ENCODE results near the gene SMAP1. TPM values are rescaled to one million over a fixed set of nuclear protein-coding genes. Genes with fewer than 3 reads are reported as not detected.

SMAP1 gene
- total and polyA plus RNA-seq, 11 donors = 10.9 to 35.1 (median 29.9) TPM

DNA sequence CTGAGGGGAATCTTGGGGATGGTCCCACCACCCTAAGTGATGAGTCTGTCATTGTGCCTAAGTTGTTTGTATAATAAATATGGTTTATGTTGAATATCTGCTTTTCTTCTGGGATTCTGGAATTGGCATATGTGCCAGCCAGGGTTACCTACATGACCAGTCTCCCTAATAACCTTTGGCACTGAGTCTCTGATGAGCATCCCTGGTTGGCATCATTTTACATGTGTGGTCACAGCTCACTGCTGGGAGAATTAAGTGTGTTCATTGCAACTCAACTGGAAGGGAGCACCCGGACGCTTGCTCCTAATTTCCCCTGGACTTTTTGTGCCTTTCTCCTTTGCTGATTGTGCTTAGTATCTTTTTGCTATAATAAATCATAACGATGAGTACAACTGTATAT lies 8.1 kb downstream of the SMAP1 start:
- Histone ChIP-seq H3K27me3 (no peaks in the 10 kb centered on the region), H3K4me3 (no peak overlapping the region), H3K36me3 (no peaks in the 10 kb centered on the region), H3K27ac (no peak overlapping the region), H3K9me3 (peaks cover 0 to 6% (median 0%) of the 10 kb centered on the region in 12 donors), H3K4me1 (peaks cover 0 to 28% (median 16%) of the 10 kb centered on the region in 12 donors)
- intact Hi-C loops (cut with DNase I) = loop anchor here in 1 of 10 donors (10.0 kb wide), 1 partner anchor 111 kb away; the partner anchor contains the start of gene SDHAF4
- 86 to 93% (median 89%) methylated on average over 3 of the region's 3 CpGs for WGBS, 4 donors
- DNase-seq (no peak), ATAC-seq (no peak)
- TF ChIP-seq, protein P1, sequence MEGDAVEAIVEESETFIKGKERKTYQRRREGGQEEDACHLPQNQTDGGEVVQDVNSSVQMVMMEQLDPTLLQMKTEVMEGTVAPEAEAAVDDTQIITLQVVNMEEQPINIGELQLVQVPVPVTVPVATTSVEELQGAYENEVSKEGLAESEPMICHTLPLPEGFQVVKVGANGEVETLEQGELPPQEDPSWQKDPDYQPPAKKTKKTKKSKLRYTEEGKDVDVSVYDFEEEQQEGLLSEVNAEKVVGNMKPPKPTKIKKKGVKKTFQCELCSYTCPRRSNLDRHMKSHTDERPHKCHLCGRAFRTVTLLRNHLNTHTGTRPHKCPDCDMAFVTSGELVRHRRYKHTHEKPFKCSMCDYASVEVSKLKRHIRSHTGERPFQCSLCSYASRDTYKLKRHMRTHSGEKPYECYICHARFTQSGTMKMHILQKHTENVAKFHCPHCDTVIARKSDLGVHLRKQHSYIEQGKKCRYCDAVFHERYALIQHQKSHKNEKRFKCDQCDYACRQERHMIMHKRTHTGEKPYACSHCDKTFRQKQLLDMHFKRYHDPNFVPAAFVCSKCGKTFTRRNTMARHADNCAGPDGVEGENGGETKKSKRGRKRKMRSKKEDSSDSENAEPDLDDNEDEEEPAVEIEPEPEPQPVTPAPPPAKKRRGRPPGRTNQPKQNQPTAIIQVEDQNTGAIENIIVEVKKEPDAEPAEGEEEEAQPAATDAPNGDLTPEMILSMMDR (IDR thresholded peaks at IDR 0.05) = no peak
- no peak for TF ChIP-seq POLR2A (IDR thresholded peaks at IDR 0.05)

DNA sequence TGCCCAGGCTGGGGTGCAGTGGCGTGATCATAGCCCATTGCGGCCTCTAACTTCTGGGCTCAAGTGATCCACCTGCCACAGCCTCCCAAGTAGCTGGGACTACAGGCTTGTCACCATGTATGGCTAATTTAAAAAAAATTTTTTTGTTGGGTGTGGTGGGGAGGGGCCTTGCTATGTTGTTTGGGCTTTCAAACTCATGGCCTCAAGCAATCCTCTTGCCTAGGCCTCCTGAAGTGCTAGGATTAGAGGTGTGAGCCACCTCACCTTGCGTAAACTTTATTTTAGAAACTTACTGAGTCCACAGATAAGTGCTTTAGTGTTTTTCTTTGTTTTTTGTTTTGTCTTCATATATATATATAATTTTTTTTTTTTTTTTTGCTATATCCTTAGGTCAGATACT lies 9.1 kb downstream of the SMAP1 start:
- no peak for TF ChIP-seq POLR2A (IDR thresholded peaks at IDR 0.05)
- TF ChIP-seq, protein P1 (IDR thresholded peaks at IDR 0.05) = no peak
- peaks cover 0 to 28% (median 15%) of the 10 kb centered on the region in 12 donors for H3K4me1 ChIP-seq
- no peak overlapping the region for H3K27ac ChIP-seq
- no peaks in the 10 kb centered on the region for H3K27me3 ChIP-seq
- no peak for DNase-seq
- H3K36me3 ChIP-seq = no peaks in the 10 kb centered on the region
- intact Hi-C loops (cut with DNase I) = loop anchor here in 1 of 10 donors (10.0 kb wide), 1 partner anchor 112 kb away; the partner anchor contains the start of gene SDHAF4
- no peak overlapping the region for H3K4me3 ChIP-seq
- no peak for ATAC-seq
- peaks cover 0 to 6% (median 0%) of the 10 kb centered on the region in 12 donors for H3K9me3 ChIP-seq
- 97 to 99% (median 98%) methylated on average over 3 of the region's 3 CpGs for WGBS, 4 donors

DNA sequence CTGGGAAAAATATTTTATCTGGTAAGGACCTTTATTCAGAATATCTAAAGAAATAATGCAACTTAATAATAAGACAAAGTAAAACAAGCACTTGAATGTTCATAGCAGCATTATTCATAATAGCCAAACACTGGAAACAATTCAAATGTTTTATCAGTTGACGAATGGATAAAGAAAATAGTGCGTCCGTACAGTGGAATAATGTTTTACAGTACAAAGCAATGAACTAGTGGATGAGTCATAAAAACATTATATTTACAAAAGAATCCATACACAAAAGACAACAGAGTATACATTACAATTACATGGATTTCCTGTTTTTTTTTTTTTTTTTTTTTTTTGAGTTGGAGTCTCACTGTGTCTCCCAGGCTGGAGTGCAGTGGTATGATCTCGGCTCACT lies 12.7 kb downstream of the SMAP1 start:
- TF ChIP-seq, protein P1 (IDR thresholded peaks at IDR 0.05) = no peak
- no peak for TF ChIP-seq POLR2A (IDR thresholded peaks at IDR 0.05)
- no peak for ATAC-seq
- 58 to 65% (median 62%) methylated on average over 4 of the region's 4 CpGs for WGBS, 4 donors
- H3K27ac ChIP-seq = no peak overlapping the region
- intact Hi-C loops (cut with DNase I) = loop anchor here in 3 of 10 donors (5.0 to 10.0 kb wide), 3 partner anchors 126 to 456 kb away; no protein-coding TSS in a partner anchor
- H3K36me3 ChIP-seq = no peaks in the 10 kb centered on the region
- H3K4me1 ChIP-seq = peaks cover 0 to 20% (median 12%) of the 10 kb centered on the region in 12 donors
- H3K9me3 ChIP-seq = peaks cover 0 to 6% (median 0%) of the 10 kb centered on the region in 12 donors
- no peak for DNase-seq
- H3K27me3 ChIP-seq = no peaks in the 10 kb centered on the region
- H3K4me3 ChIP-seq = no peak overlapping the region

DNA sequence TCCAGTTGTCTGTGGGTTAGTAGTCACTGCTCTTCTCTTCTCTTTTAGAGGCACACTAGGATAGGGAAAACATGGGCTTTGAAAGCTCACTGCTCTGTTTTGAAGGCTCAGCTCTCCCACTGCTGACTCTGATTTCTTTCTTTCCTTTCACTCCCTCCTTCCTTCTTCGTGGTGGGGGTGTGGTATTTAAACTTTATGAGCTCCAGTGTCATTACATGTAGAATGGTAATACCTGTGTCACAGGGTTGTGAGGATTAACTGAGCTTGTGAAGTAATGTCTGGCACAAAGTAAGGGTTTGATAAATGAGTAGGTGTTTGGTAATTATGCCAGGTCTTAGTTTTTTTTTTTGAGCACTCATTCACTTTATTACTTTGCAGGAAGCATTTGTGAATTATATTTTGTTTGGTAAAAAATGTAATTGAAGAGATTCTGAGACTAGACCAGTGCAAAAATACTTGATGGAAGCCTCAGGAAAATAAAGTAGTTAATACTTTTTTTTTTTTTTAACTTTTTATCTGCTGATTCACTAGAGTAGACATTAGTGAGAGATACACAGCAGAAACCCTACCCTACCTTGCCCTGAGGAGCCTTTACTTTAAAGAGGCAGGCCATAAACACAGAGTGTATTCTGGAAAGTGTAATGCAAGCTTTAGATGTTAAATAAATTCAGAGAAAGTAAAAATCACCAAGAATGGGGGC lies 17.3 kb downstream of the SMAP1 start:
- peaks cover 0 to 36% (median 22%) of the 10 kb centered on the region in 12 donors for H3K4me1 ChIP-seq
- 0 to 12% (median 6%) methylated on average over 1 of the region's 1 CpG for WGBS, 4 donors
- H3K9me3 ChIP-seq = peaks cover 0 to 7% (median 0%) of the 10 kb centered on the region in 12 donors
- peak in 1 of 4 donors; percentile 42 for ATAC-seq
- H3K36me3 ChIP-seq = no peaks in the 10 kb centered on the region
- DNase-seq = no peak
- TF ChIP-seq, protein P1 (IDR thresholded peaks at IDR 0.05) = no peak
- no peak for TF ChIP-seq POLR2A (IDR thresholded peaks at IDR 0.05)
- no peak overlapping the region for H3K27ac ChIP-seq
- H3K4me3 ChIP-seq = no peak overlapping the region
- H3K27me3 ChIP-seq = no peaks in the 10 kb centered on the region
- intact Hi-C loops (cut with DNase I) = loop anchor here in 9 of 10 donors (2.0 to 10.0 kb wide), 5 partner anchors 130 to 460 kb away; no protein-coding TSS in a partner anchor

All from heart left ventricle (tissue), 16 donors.